Transverse colon (tissue), 4 donors: ENCODE results near the gene UBXN2A. TPM values are rescaled to one million over a fixed set of nuclear protein-coding genes. Genes with fewer than 3 reads are reported as not detected.

Experiments
- DNase-seq: peaks from one replicate; pipeline ENCODE4 v3.0.0-alpha.2; 2019
- H3K27ac ChIP-seq, 4 donors: fragments of 200-600 bp; sonication (generic); 2 replicates each; pipeline ENCODE4 v1.5.1; 2016 to 2018; ENCODE audit warnings: inconsistent platforms in 4 of 4
- H3K27me3 ChIP-seq: fragments of 200-600 bp; sonication (generic); 2 replicates; pipeline ENCODE4 v1.5.1; 2017; ENCODE audit warnings: inconsistent platforms
- H3K36me3 ChIP-seq, 4 donors: fragments of 200-600 bp; sonication (generic); 2 replicates each; pipeline ENCODE4 v1.5.1; 2017 to 2019; ENCODE audit warnings: inconsistent platforms in 4 of 4
- H3K4me1 ChIP-seq, 4 donors: fragments of 200-600 bp; sonication (generic); 2 replicates each; pipeline ENCODE4 v1.5.1; 2017 to 2020; ENCODE audit warnings: inconsistent platforms in 4 of 4
- H3K4me3 ChIP-seq, 4 donors: fragments of 200-600 bp; sonication (generic); 1 replicate in 1 of 4; 2 replicates in 3 of 4; pipeline versions ENCODE4 v1.5.1 to v1.6.1; 2017 to 2019; ENCODE audit warnings: inconsistent platforms in 4 of 4
- H3K9me3 ChIP-seq, 2 donors: fragments of 200-600 bp; sonication (generic); 2 replicates each; pipeline ENCODE4 v1.5.1; 2017 to 2019; ENCODE audit warnings: inconsistent platforms in 2 of 2
- CTCF ChIP-seq, 5 experiments: fragments of 200-600 bp in 3 of 5; fragments of 450-650 bp in 2 of 5; sonication (generic) in 3 of 5; IDR thresholded peaks; 1 replicate in 2 of 5; 2 replicates in 3 of 5; pipeline ENCODE4 v1.5.1; 2016 to 2017; ENCODE audit warnings: antibody characterized with exemption in 5 of 5, inconsistent platforms in 3 of 5, mild to moderate bottlenecking in 2 of 5, moderate library complexity in 1 of 5
- EP300 ChIP-seq: sonication (generic); formaldehyde crosslinking; IDR thresholded peaks from one replicate; pipeline ENCODE4 v1.6.1; 2017; ENCODE audit warnings: antibody characterized with exemption, low read depth
- POLR2A ChIP-seq: fragments of 450-650 bp; IDR thresholded peaks from one replicate; pipeline ENCODE4 v1.6.1; 2016; ENCODE audit warnings: antibody characterized with exemption, mild to moderate bottlenecking, moderate library complexity
- POLR2AphosphoS5 ChIP-seq, 3 donors: sonication (generic); formaldehyde crosslinking; IDR thresholded peaks; one replicate each; pipeline ENCODE4 v1.6.1; 2016; ENCODE audit warnings: antibody characterized with exemption in 3 of 3
- WGBS, 2 donors: methylation state at CpG; one replicate each; pipeline ENCODE4 v1.1.5; 2018; ENCODE audit warnings: low coverage in 1 of 2; 5-methylcytosine and 5-hydroxymethylcytosine counted together
- in situ Hi-C, 4 donors: fragments of 200-750 bp; cut with MboI; loops; one replicate each; pipeline versions ENCODE4 v1.15.0 to v1.15.1; 2017; ENCODE audit warnings: low sequenced_read_pairs in 3 of 4, low pct_ligation_motif_present in 1 of 4, low pct_unique_long_range_greater_than_20kb in 1 of 4
- intact Hi-C: fragments of 100-400 bp; cut with DNase I; formaldehyde crosslinking; loops from one replicate; pipeline ENCODE4 v1.15.1; 2023; ENCODE audit warnings: low total_unique reads
- total RNA-seq, 4 donors: library from RNA; depleted of rRNA; stranded (reverse); fragments of >200 nt; gene quantifications; one replicate each; pipeline ENCODE4 v1.1.0, GENCODE V29; 2016

The UBXN2A gene
- total RNA-seq, 4 donors from 2014 or later: 6.4 to 13.7 (median 10.8) TPM

- intact Hi-C loops: no loop called here
Observed at GRCh38 chr2:24048769-24049484, 108.7 kb downstream of the UBXN2A start.

GRCh38 chr2:24049485-24050021, 109.3 kb downstream of the UBXN2A start, which contains the start of gene FKBP1B:
Gene FKBP1B (plus strand): TSS chr2:24049741. CDS start chr2:24049850, 109 bp downstream.
- H3K4me3 ChIP-seq: peak within 1 kb of the TSS; percentile 68 to 83 (median 73)
- peaks cover 9 to 31% (median 23%) of the 10 kb centered on the region in 4 donors for H3K4me1 ChIP-seq
- peak within 1 kb of the TSS; percentile 64 to 72 (median 70) for H3K27ac ChIP-seq
- TF ChIP-seq POLR2AphosphoS5 (IDR thresholded peaks at IDR 0.05): peak; percentile 48 to 71 (median 56)
- no peak for TF ChIP-seq CTCF (IDR thresholded peaks at IDR 0.05)
- TF ChIP-seq POLR2A: peak; percentile 53
- no peaks in the 10 kb centered on the region for H3K9me3 ChIP-seq
- peak; percentile 80 for DNase-seq
- 0 to 4% methylated on average over 3 to 48 of the region's 52 CpGs for WGBS, 2 donors
- no peaks in the 10 kb centered on the region for H3K36me3 ChIP-seq
- in situ Hi-C loops (no loop called here), intact Hi-C loops (no loop called here)
- peaks cover 13% of the 10 kb centered on the region for H3K27me3 ChIP-seq

More at GRCh38 chr2:24048769-24049484, 108.7 kb downstream of the UBXN2A start:
- Histone ChIP-seq H3K36me3 (no peaks in the 10 kb centered on the region), H3K27me3 (peaks cover 13% of the 10 kb centered on the region), H3K4me3 (peak overlapping the region; percentile 68 to 83 (median 73)), H3K4me1 (peaks cover 9 to 31% (median 23%) of the 10 kb centered on the region in 4 donors), H3K27ac (peak overlapping the region in 2 of 4 donors; percentile 64 to 71), H3K9me3 (no peaks in the 10 kb centered on the region)
- in situ Hi-C loops: no loop called here
- WGBS, 2 donors: 17 to 38% methylated on average over 22 to 23 of the region's 23 CpGs
- DNase-seq: no peak
- TF ChIP-seq POLR2A (no peak), EP300 (no peak), POLR2AphosphoS5 (IDR thresholded peaks at IDR 0.05) (no peak), CTCF (IDR thresholded peaks at IDR 0.05) (no peak)

GRCh38 chr2:24050041-24050979, 110.0 kb downstream of the UBXN2A start:
- no peaks in the 10 kb centered on the region for H3K9me3 ChIP-seq
- H3K4me3 ChIP-seq: peak overlapping the region; percentile 68 to 83 (median 73)
- peaks cover 9 to 31% (median 23%) of the 10 kb centered on the region in 4 donors for H3K4me1 ChIP-seq
- 15 to 19% methylated on average over 6 to 36 of the region's 47 CpGs for WGBS, 2 donors
- in situ Hi-C loops: no loop called here
- peaks cover 13% of the 10 kb centered on the region for H3K27me3 ChIP-seq
- no peak for TF ChIP-seq CTCF (IDR thresholded peaks at IDR 0.05)
- intact Hi-C loops: no loop called here
- no peaks in the 10 kb centered on the region for H3K36me3 ChIP-seq
- peak; percentile 19 for DNase-seq
- H3K27ac ChIP-seq: peak overlapping the region; percentile 64 to 72 (median 70)

- no peak overlapping the region for H3K4me3 ChIP-seq
- peaks cover 5 to 22% (median 15%) of the 10 kb centered on the region in 4 donors for H3K4me1 ChIP-seq
- DNase-seq: no peak
- H3K36me3 ChIP-seq: no peaks in the 10 kb centered on the region
- no peaks in the 10 kb centered on the region for H3K9me3 ChIP-seq
- WGBS, 2 donors: 81 to 93% methylated on average over 3 to 8 of the region's 8 CpGs
- intact Hi-C loops (no loop called here), in situ Hi-C loops (no loop called here)
- no peak overlapping the region for H3K27ac ChIP-seq
- TF ChIP-seq POLR2A: no peak
- peaks cover 13% of the 10 kb centered on the region for H3K27me3 ChIP-seq
Observed at GRCh38 chr2:24051833-24052232, 111.6 kb downstream of the UBXN2A start.
